NB4 (cell line): ENCODE measurements around the gene KIAA1217.

Experiments
- DNase-seq: peaks from one replicate; pipeline ENCODE4 v3.0.0; 2010; ENCODE audit warnings: low read depth
- H3K4me3 ChIP-seq: one replicate; pipeline ENCODE4 v1.5.1; 2011; ENCODE audit warnings: mild to moderate bottlenecking, low read depth, low read length, moderate library complexity
- MAX ChIP-seq: IDR thresholded peaks from 2 replicates; pipeline ENCODE4 v1.6.1; 2011; ENCODE audit warnings: low read depth, low read length
- MYC ChIP-seq: IDR thresholded peaks from 2 replicates; pipeline ENCODE4 v1.6.1; 2011; ENCODE audit warnings: low read depth, low read length
- POLR2A ChIP-seq: IDR thresholded peaks from 2 replicates; pipeline ENCODE4 v1.6.1; 2011; ENCODE audit warnings: mild to moderate bottlenecking; ENCODE audit not compliant: insufficient read length; ENCODE audit errors: extremely low read depth
- TF ChIP-seq, protein P1 (sequence below): IDR thresholded peaks from one replicate; pipeline ENCODE4 v1.5.1; 2012; ENCODE audit warnings: low read depth, low read length

Gene KIAA1217

GRCh38 chr10:24371396-24371795 lies 162.5 kb downstream of the KIAA1217 start:
- TF ChIP-seq MYC (no peak), MAX (no peak), POLR2A (no peak)
- TF ChIP-seq, protein P1, sequence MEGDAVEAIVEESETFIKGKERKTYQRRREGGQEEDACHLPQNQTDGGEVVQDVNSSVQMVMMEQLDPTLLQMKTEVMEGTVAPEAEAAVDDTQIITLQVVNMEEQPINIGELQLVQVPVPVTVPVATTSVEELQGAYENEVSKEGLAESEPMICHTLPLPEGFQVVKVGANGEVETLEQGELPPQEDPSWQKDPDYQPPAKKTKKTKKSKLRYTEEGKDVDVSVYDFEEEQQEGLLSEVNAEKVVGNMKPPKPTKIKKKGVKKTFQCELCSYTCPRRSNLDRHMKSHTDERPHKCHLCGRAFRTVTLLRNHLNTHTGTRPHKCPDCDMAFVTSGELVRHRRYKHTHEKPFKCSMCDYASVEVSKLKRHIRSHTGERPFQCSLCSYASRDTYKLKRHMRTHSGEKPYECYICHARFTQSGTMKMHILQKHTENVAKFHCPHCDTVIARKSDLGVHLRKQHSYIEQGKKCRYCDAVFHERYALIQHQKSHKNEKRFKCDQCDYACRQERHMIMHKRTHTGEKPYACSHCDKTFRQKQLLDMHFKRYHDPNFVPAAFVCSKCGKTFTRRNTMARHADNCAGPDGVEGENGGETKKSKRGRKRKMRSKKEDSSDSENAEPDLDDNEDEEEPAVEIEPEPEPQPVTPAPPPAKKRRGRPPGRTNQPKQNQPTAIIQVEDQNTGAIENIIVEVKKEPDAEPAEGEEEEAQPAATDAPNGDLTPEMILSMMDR = no peak
- H3K4me3 ChIP-seq = no peak overlapping the region
- no peak for DNase-seq

GRCh38 chr10:24374134-24374915 lies 165.4 kb downstream of the KIAA1217 start:
- TF ChIP-seq MAX (no peak), POLR2A (no peak)
- no peak overlapping the region for H3K4me3 ChIP-seq
- DNase-seq = no peak

GRCh38 chr10:24375510-24375909 lies 166.6 kb downstream of the KIAA1217 start:
- TF ChIP-seq MYC (no peak), MAX (no peak), POLR2A (no peak)
- TF ChIP-seq, protein P1 = no peak
- H3K4me3 ChIP-seq = no peak overlapping the region
- no peak for DNase-seq

DNA sequence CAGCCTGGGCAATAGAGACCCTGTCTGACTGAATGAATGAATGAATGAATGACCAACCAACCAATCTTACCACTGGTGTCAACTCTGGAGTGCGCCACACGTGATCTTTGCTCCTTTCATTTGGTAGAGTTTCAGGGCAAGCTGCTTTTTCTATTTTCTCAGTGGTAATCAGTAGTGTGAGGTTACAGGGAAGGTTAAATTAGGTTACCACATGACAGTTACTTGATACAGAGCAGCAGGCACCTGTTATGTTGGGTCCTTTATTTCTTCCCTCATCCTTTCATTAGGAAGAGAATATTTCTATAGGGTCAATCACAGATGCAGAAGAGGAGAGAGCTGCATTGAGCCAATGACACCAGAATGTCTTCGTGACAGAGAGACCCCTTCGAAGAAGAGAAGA lies 167.8 kb downstream of the KIAA1217 start:
- H3K4me3 ChIP-seq = no peak overlapping the region
- no peak for DNase-seq
- TF ChIP-seq POLR2A = no peak
- TF ChIP-seq MYC = no peak
- TF ChIP-seq MAX = no peak
- TF ChIP-seq, protein P1 = no peak

- TF ChIP-seq MAX = no peak
- TF ChIP-seq MYC = no peak
- TF ChIP-seq, protein P1 = no peak
- TF ChIP-seq POLR2A = no peak
- no peak for DNase-seq
- no peak overlapping the region for H3K4me3 ChIP-seq
These were observed 169.4 kb downstream of the KIAA1217 start for GRCh38 chr10:24378126-24378920.
